Endometrial microvascular endothelial cells (primary cell): ENCODE measurements around the gene SERPINB4. TPM values are rescaled to one million over a fixed set of nuclear protein-coding genes. Genes with fewer than 3 reads are reported as not detected.

Experiments
- total RNA-seq: library from RNA; depleted of rRNA; stranded (reverse); fragments of >200 nt; gene quantifications from one replicate; pipeline ENCODE4 v1.2.3, GENCODE V29; 2015; ENCODE audit errors: inconsistent ontology term

SERPINB4 gene
- total RNA-seq, 1 donor from 2014 or later: not detected

Other genes with a start within 250 kb of the SERPINB4 start
- 35.9 TPM for gene VPS4B, start 221.8 kb downstream of the SERPINB4 start, total RNA-seq
- gene SERPINB5, start 167.3 kb downstream of the SERPINB4 start, total RNA-seq: not detected
- gene SERPINB12, start 101.9 kb downstream of the SERPINB4 start, total RNA-seq: not detected
- not detected for gene SERPINB13, start 56.9 kb downstream of the SERPINB4 start, total RNA-seq
- not detected for gene SERPINB3, start 17.6 kb upstream of the SERPINB4 start, total RNA-seq
- not detected for gene SERPINB11, start 58.7 kb upstream of the SERPINB4 start, total RNA-seq
- 0.19 TPM for gene SERPINB7, start 131.2 kb upstream of the SERPINB4 start, total RNA-seq
- gene SERPINB2, start 243.4 kb upstream of the SERPINB4 start, total RNA-seq: 1.0 TPM